Liver (tissue), 9 donors: ENCODE measurements around the gene IER3IP1. TPM values are rescaled to one million over a fixed set of nuclear protein-coding genes. Genes with fewer than 3 reads are reported as not detected.

Experiments used
- DNase-seq: peaks from one replicate; pipeline ENCODE4 v3.0.0-alpha.2; 2017; ENCODE audit warnings: low spot score
- H3K27ac ChIP-seq, 2 donors: one replicate each; pipeline ENCODE4 v1.7.0; 2013; ENCODE audit warnings: inconsistent platforms in 2 of 2, low read length in 2 of 2, control low read depth in 1 of 2, low read depth in 1 of 2, mild to moderate bottlenecking in 1 of 2
- H3K27me3 ChIP-seq, 4 donors: one replicate each; pipeline versions ENCODE4 v1.6.1 to v1.7.0; 2013; ENCODE audit warnings: low read length in 3 of 4, inconsistent platforms in 1 of 4, mild to moderate bottlenecking in 1 of 4, moderate library complexity in 1 of 4; ENCODE audit not compliant: control insufficient read depth in 4 of 4, insufficient read depth in 4 of 4
- H3K36me3 ChIP-seq, 4 donors: one replicate each; pipeline versions ENCODE4 v1.6.1 to v1.7.0; 2013; ENCODE audit warnings: low read length in 3 of 4, mild to moderate bottlenecking in 3 of 4, low read depth in 1 of 4, moderate library complexity in 1 of 4; ENCODE audit not compliant: control insufficient read depth in 4 of 4, insufficient read depth in 3 of 4
- H3K4me1 ChIP-seq, 4 donors: one replicate each; pipeline versions ENCODE4 v1.6.1 to v1.7.0; 2013; ENCODE audit warnings: low read length in 3 of 4, mild to moderate bottlenecking in 3 of 4, moderate library complexity in 1 of 4; ENCODE audit not compliant: control insufficient read depth in 4 of 4, insufficient read depth in 4 of 4
- H3K4me3 ChIP-seq, 3 donors: one replicate each; pipeline versions ENCODE4 v1.6.1 to v1.7.0; 2013; ENCODE audit warnings: low read length in 3 of 3, control low read depth in 1 of 3, low read depth in 1 of 3, mild to moderate bottlenecking in 1 of 3
- H3K9ac ChIP-seq, 2 donors: one replicate each; pipeline ENCODE4 v1.7.0; 2013; ENCODE audit warnings: low read length in 2 of 2, mild to moderate bottlenecking in 2 of 2, moderate library complexity in 2 of 2, control low read depth in 1 of 2, low read depth in 1 of 2
- H3K9me3 ChIP-seq, 4 donors: one replicate each; pipeline versions ENCODE4 v1.6.1 to v1.7.0; 2013; ENCODE audit warnings: low read length in 3 of 4; ENCODE audit not compliant: control insufficient read depth in 4 of 4
- EGR1 ChIP-seq, 2 donors: IDR thresholded peaks; 2 replicates each; pipeline ENCODE4 v1.6.1; 2016 to 2018; ENCODE audit warnings: antibody characterized with exemption in 2 of 2, low read depth in 2 of 2
- FOXA1 ChIP-seq: IDR thresholded peaks from 2 replicates; pipeline ENCODE4 v1.6.1; 2016; ENCODE audit warnings: antibody characterized with exemption
- FOXA2 ChIP-seq: IDR thresholded peaks from 2 replicates; pipeline ENCODE4 v1.6.1; 2016; ENCODE audit warnings: antibody characterized with exemption
- GABPA ChIP-seq, 2 donors: IDR thresholded peaks in 1 of 2; conservative IDR thresholded peaks in 1 of 2; 2 replicates each; pipeline ENCODE4 v1.6.1; 2016; ENCODE audit warnings: antibody characterized with exemption in 2 of 2, mild to moderate bottlenecking in 1 of 2, moderate library complexity in 1 of 2
- HNF4A ChIP-seq, 2 donors: conservative IDR thresholded peaks; 2 replicates each; pipeline ENCODE4 v1.6.1; 2016; ENCODE audit warnings: antibody characterized with exemption in 2 of 2, mild to moderate bottlenecking in 2 of 2
- HNF4G ChIP-seq: IDR thresholded peaks from 2 replicates; pipeline ENCODE4 v1.6.1; 2016; ENCODE audit warnings: antibody characterized with exemption
- JUND ChIP-seq, 2 donors: IDR thresholded peaks; 2 replicates each; pipeline ENCODE4 v1.6.1; 2016; ENCODE audit warnings: antibody characterized with exemption in 2 of 2
- NR2F2 ChIP-seq: IDR thresholded peaks from 2 replicates; pipeline ENCODE4 v1.6.1; 2016; ENCODE audit warnings: antibody characterized with exemption
- RAD21 ChIP-seq, 2 donors: IDR thresholded peaks; 2 replicates each; pipeline ENCODE4 v1.6.1; 2016; ENCODE audit warnings: antibody characterized with exemption in 2 of 2, mild to moderate bottlenecking in 2 of 2
- RXRA ChIP-seq, 2 donors: IDR thresholded peaks; 2 replicates each; pipeline ENCODE4 v1.6.1; 2017 to 2018; ENCODE audit warnings: antibody characterized with exemption in 2 of 2, mild to moderate bottlenecking in 1 of 2
- SP1 ChIP-seq: IDR thresholded peaks from 2 replicates; pipeline ENCODE4 v1.6.1; 2018; ENCODE audit warnings: antibody characterized with exemption, mild to moderate bottlenecking
- TAF1 ChIP-seq: conservative IDR thresholded peaks from 2 replicates; pipeline ENCODE4 v1.6.1; 2016; ENCODE audit warnings: antibody characterized with exemption, mild to moderate bottlenecking
- YY1 ChIP-seq: IDR thresholded peaks from 2 replicates; pipeline ENCODE4 v1.6.1; 2016; ENCODE audit warnings: antibody characterized with exemption, mild to moderate bottlenecking
- WGBS: extraction: QIAGEN DNeasy Blood & Tissue Kit; methylation state at CpG from one replicate; pipeline ENCODE4 v1.1.7; 2013; 5-methylcytosine and 5-hydroxymethylcytosine counted together
- polyA plus RNA-seq, 2 donors: library from polyadenylated mRNA; stranded (reverse) in 1 of 2; unstranded in 1 of 2; fragments of 200-250 nt in 1 of 2; fragments of >200 nt in 1 of 2; fragmentation: Nextera tagmentation in 1 of 2; extraction: Ambion mirVana in 1 of 2; gene quantifications; one replicate each; pipeline versions ENCODE4 v1.2.1 to v1.2.3, GENCODE V29; 2013 to 2015
- total RNA-seq, 2 donors: library from RNA; depleted of rRNA; stranded (reverse); fragments of >200 nt; gene quantifications; one replicate each; pipeline ENCODE4 v1.2.3, GENCODE V29; 2014
- TF ChIP-seq, protein P1 (sequence below): IDR thresholded peaks from 2 replicates; pipeline ENCODE4 v1.6.1; 2016; ENCODE audit warnings: antibody characterized with exemption
- TF ChIP-seq, protein P2 (sequence below): IDR thresholded peaks from 2 replicates; pipeline ENCODE4 v1.6.1; 2016; ENCODE audit warnings: antibody characterized with exemption, mild to moderate bottlenecking
- TF ChIP-seq, protein P3 (sequence below): IDR thresholded peaks from 2 replicates; pipeline ENCODE4 v1.6.1; 2016; ENCODE audit warnings: antibody characterized with exemption
- donor health status: healthy.
- donor health status: healthy.
- donor health status: healthy.
- donor health status: healthy.
- donor health status: healthy.

The IER3IP1 gene
- total and polyA plus RNA-seq, 4 donors: 8.0 to 24.9 (median 11.3) TPM

DNA sequence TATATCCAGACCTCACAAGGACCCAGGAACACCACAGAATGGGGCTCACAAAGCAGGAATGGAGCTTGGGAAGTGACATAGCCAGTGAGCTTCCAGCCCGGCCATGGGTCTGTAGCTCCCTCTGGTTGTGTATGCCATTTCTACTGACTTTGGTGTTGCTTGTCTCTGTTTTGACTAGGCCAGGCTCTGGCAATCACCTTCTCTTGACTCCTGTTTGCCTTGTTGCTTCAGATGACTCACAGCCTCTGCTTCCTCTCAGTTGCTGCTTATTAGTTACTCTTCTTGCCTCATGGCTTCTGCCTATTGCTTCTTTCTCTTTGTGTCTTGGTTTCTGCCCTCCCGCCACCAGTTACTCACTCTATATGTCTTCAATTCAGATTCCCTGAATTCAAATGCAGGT, 15.8 kb upstream of the IER3IP1 start:
- no peak for TF ChIP-seq GABPA (IDR thresholded peaks at IDR 0.05 in 1 of 2, conservative IDR thresholded peaks at IDR 0.05 in 1 of 2)
- no peak for TF ChIP-seq NR2F2
- TF ChIP-seq, protein P1, sequence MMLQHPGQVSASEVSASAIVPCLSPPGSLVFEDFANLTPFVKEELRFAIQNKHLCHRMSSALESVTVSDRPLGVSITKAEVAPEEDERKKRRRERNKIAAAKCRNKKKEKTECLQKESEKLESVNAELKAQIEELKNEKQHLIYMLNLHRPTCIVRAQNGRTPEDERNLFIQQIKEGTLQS: no peak
- no peak for TF ChIP-seq RAD21 (IDR thresholded peaks at IDR 0.05)
- no peak for TF ChIP-seq RXRA (IDR thresholded peaks at IDR 0.05)
- TF ChIP-seq TAF1: no peak
- no peaks in the 10 kb centered on the region for H3K4me1 ChIP-seq
- no peaks in the 10 kb centered on the region for H3K36me3 ChIP-seq

DNA sequence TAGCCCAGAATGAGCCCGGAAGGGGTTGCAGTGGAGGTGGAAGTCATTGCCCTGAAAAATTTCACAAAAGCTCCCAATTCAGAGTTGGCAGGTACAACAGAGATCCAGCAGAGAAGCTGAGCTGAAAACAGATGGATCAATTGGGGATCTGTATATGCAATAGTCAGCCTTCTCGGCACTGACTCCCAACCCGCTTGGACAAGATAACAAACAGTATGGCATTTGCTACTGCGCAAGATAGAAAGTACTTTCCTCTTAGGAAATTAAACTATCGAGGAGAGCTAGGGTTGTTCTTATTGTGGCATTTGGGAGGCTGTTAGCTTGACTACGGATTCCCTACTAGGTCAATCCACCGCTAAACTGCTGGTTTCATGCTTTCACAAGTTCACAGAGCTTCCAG, 11.6 kb upstream of the IER3IP1 start:
- TF ChIP-seq YY1: no peak
- no peak for TF ChIP-seq FOXA1
- no peak for TF ChIP-seq HNF4A (conservative IDR thresholded peaks at IDR 0.05)
- TF ChIP-seq NR2F2: no peak
- TF ChIP-seq SP1: no peak
- no peak for TF ChIP-seq HNF4G
- no peak for TF ChIP-seq RAD21 (IDR thresholded peaks at IDR 0.05)
- TF ChIP-seq, protein P2, sequence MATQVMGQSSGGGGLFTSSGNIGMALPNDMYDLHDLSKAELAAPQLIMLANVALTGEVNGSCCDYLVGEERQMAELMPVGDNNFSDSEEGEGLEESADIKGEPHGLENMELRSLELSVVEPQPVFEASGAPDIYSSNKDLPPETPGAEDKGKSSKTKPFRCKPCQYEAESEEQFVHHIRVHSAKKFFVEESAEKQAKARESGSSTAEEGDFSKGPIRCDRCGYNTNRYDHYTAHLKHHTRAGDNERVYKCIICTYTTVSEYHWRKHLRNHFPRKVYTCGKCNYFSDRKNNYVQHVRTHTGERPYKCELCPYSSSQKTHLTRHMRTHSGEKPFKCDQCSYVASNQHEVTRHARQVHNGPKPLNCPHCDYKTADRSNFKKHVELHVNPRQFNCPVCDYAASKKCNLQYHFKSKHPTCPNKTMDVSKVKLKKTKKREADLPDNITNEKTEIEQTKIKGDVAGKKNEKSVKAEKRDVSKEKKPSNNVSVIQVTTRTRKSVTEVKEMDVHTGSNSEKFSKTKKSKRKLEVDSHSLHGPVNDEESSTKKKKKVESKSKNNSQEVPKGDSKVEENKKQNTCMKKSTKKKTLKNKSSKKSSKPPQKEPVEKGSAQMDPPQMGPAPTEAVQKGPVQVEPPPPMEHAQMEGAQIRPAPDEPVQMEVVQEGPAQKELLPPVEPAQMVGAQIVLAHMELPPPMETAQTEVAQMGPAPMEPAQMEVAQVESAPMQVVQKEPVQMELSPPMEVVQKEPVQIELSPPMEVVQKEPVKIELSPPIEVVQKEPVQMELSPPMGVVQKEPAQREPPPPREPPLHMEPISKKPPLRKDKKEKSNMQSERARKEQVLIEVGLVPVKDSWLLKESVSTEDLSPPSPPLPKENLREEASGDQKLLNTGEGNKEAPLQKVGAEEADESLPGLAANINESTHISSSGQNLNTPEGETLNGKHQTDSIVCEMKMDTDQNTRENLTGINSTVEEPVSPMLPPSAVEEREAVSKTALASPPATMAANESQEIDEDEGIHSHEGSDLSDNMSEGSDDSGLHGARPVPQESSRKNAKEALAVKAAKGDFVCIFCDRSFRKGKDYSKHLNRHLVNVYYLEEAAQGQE: no peak
- TF ChIP-seq TAF1: no peak
- TF ChIP-seq, protein P1: no peak
- no peak for TF ChIP-seq RXRA (IDR thresholded peaks at IDR 0.05)
- TF ChIP-seq, protein P3, sequence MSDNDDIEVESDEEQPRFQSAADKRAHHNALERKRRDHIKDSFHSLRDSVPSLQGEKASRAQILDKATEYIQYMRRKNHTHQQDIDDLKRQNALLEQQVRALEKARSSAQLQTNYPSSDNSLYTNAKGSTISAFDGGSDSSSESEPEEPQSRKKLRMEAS: no peak
- no peak for TF ChIP-seq EGR1 (IDR thresholded peaks at IDR 0.05; ENCODE audit: low read depth in 2 of 2)
- TF ChIP-seq FOXA2: no peak
- no peak for TF ChIP-seq JUND (IDR thresholded peaks at IDR 0.05)
- no peak overlapping the region for H3K4me3 ChIP-seq
- no peak overlapping the region for H3K27ac ChIP-seq
- no peaks in the 10 kb centered on the region for H3K27me3 ChIP-seq
- no peak for DNase-seq
- H3K36me3 ChIP-seq: no peaks in the 10 kb centered on the region
- peaks cover 0 to 1% (median 0%) of the 10 kb centered on the region in 4 donors for H3K9me3 ChIP-seq
- H3K4me1 ChIP-seq: no peaks in the 10 kb centered on the region
- no peak overlapping the region for H3K9ac ChIP-seq
- WGBS: 84% methylated on average over 7 of the region's 7 CpGs

More for the DNA sequence above, 15.8 kb upstream of the IER3IP1 start:
- WGBS: 93% methylated on average over 2 of the region's 2 CpGs
- peaks cover 0 to 2% (median 0%) of the 10 kb centered on the region in 4 donors for H3K27me3 ChIP-seq
- no peak overlapping the region for H3K27ac ChIP-seq
- no peaks in the 10 kb centered on the region for H3K9me3 ChIP-seq
- no peak for DNase-seq
- H3K4me3 ChIP-seq: no peak overlapping the region
- H3K9ac ChIP-seq: no peak overlapping the region
